ENCODE measurements around the gene PLCH2.

The PLCH2 gene

DNA sequence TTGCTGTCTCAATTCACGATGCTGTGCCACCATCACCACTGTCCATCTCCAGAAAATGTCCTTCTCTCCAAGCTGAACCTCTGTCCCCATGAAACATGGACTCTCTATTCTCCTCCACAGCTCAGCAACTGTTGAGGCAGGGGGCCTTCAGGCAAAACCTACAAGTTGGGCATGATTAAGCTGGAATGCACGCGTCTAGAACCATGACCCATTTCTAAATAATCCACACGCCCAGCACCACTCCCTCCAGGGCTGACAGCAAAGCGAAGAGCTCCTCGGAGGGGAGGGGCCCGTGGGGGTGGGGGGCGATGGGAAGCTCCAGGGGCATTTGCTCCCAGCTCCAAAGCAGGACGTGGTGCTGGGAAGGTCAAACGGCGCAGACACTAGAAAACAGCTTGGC is 57.3 kb downstream of the PLCH2 start:
- no peak for DNase-seq

DNA sequence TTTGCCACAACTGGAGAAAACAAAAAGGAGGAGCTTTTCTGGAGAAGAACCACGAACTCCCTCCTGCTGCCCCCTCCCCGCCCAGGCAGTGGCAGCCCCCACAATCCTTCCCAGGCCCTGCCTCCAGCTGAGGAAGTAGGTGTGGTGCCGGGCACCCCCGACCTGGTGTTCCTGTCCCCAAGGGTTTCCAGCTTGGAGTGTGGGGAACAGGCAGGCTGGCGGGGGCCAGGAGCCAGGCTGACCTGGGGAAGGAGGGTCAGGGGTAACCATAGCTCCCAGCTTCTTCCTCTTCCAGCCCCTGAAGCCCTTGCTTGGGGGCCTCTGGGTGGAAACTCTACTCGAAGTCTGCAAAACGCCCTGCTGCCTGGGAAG is 58.2 kb downstream of the PLCH2 start:
- no peak for DNase-seq

DNA sequence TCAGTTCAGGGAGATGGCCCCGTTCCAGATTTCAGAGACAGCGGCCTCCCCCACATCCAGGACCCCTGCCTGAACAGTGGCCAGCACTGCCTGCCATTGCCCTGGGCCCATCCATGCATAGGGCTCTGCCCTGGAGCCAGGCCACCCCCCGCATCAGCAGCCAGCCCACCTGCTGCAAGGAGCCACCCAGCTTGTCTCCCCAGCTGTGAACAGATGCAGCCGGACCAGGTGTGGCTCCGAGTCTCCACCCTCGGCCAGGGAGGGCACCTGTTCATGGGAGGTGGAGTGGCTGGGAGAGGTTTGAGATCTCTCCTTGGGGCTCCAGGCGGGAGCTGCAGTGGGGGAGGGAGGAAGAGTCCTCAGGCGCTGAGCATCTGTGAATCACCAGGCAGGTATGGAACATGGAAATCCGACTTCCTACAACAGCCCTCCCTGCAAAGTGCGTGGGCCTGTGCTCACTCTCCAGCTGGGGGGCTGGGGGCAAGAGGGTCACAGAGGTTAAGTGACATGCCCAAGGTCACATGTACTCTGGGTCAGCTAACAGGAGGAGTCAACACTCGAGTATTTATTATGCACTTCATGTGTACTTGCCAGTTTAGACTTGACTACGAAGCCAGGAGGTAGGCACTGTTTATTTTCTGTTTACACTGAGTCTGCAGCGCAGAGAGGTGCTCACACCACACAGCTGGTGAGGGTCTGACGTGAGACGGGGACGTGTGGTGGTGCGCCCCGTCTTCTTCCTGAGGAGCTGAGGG is 58.8 kb downstream of the PLCH2 start:
- no peak for DNase-seq

DNA sequence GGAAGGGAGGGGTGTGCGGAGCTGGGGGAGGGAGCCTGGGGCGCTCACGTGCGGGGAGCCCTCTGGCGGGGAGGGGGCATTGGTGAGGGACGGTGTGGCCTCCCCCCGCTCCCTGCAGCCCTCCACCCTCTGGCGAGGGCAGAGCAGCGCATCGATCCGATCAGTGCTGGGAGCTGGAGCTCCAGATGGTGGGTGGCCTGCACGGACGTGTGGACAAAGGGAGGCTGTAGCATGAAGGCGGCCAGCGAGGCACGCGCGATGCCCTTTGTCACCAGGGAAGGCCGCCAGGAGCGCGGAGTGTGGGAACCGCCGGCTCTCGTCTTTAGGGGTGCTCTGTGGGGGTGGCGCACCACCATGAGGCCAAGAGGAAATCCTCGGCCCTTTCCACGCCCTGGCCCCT is 59.4 kb downstream of the PLCH2 start:
- no peak for DNase-seq

DNA sequence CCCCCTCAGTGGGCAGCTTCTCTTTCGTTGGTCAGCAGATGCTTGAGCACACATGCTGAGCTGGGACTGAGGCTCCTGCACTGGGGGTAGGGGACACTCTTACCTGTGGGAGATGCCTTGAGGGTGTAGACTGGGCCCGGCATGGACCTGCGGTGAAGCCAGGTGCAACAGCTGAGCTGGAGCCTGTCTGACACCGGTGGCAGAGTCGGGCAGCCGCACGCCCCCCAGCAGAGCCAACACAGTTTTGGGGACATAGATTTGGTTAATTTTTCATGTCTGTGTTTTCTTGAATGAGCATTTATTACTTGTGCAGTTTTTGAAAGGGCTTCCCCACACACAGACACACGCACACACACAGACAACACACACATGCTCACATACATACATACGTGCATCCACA is 59.9 kb downstream of the PLCH2 start:
- no peak for DNase-seq

DNA sequence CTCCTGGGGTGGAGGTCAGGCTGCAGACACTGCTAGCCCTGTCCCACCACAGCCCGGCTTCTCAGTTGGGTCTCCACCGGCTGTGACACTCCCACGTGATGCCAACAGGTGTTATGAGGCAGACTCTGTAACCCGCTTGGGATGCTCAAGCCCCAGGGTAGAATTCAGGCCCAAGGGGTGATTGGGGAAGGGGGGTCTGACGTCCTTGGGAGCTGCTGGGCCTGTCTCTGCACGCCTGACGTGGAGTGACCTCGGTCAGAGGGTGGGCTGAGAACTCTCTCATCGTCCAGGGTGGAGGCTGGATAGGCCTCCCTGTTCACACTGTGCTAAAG is 61.7 kb downstream of the PLCH2 start:
- no peak for DNase-seq

DNA sequence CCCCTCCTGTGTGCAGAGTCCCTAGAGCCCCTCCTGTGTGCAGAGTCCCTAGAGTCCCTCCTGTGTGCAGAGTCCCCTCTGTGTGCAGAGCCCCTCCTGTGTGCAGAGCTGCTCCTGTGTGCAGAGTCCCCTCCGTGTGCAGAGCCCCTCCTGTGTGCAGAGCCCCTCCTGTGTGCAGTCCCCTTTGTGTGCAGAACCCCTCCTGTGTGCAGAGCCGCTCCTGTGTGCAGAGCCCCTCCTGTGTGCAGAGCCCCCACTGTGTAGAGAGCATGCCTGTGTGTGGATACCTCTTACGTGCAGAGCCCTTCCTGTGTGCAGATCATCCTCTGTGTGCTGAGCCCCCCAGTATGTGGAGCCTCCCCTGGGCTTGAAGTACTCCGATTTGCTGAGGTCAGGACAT is 62.3 kb downstream of the PLCH2 start:
- DNase-seq: no peak

DNA sequence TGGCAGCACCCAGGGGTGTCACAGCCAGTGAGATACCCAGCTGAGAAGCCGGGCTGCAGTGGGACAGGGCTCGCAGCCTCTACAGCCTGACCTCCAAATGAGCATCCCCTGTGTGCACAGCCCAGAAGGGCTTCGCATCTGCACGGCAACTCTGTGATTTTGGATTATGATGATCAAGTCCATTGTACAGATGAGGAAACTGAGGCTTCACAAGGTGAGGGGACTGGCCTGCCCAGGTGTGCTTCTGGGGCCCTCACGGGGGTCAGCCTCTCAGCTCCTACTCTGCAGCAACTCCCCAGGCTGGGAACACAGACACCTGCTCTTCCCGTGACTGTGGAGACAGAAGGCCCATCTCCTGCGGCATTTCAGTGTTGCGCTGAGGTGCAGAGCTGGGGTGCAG is 62.8 kb downstream of the PLCH2 start:
- DNase-seq: no peak

DNA sequence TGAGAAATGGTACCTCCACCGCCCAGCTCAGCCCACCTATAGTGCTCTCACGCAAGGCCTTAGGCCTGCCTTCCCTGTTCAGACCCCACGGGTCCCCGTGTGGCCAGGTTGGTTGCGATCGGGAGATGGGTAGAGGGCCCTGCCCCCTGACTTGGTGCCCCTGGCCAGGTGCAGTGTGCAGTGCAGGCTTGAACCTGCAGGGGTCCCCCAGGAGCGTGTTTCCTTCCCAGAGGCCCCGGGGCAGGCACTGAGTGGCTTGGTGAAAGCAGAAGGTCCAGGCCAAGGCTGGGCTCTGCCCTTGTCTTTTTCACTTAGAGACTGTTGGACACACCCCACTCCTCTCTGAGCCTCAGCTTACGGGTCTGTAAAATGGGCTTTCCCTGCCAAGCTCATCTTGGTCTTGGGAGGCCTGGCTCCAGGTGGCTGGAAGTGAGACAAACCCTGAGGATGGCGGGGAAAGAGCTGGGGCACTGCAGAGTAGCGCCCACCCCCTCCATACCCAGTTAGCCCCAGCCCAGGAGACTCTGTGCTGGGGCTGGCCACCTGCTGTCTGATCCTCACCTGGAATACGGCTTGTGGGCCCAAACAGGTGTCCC is 63.3 kb downstream of the PLCH2 start:
- DNase-seq: peak; percentile 19

DNA sequence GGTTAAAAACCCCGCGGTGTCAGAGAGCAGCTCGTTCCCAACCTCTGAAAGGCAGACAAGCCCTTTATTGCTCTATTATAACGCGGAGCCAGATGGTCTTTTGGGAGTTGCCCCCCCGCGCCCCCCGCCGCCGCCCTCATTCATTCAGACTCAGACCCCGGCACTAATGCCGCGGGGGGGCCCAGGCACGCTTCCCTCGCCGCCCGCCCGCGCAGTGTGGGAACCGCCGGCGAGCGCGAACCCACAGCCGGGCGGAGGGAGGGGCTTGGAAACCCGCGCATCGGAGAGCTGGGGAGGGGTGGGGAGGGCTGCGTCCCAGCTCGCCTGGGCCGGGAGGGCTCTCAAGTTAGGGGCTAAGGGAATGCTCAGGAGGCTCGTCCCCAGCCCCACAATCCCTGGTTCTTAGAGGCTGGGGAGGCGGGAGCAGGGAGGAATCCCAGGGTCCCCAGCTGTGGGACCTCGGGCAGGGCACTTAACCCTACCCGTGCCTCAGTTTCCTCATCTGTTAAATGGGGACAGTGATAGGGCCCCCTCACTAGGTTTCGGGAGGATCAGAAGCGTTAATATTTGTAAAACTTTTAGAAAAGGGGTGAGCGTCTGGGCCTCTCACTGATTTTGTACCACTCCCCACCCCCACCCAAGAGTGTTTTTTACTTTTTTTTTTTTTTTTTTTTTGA is 64.9 kb downstream of the PLCH2 start:
- DNase-seq: no peak

DNA sequence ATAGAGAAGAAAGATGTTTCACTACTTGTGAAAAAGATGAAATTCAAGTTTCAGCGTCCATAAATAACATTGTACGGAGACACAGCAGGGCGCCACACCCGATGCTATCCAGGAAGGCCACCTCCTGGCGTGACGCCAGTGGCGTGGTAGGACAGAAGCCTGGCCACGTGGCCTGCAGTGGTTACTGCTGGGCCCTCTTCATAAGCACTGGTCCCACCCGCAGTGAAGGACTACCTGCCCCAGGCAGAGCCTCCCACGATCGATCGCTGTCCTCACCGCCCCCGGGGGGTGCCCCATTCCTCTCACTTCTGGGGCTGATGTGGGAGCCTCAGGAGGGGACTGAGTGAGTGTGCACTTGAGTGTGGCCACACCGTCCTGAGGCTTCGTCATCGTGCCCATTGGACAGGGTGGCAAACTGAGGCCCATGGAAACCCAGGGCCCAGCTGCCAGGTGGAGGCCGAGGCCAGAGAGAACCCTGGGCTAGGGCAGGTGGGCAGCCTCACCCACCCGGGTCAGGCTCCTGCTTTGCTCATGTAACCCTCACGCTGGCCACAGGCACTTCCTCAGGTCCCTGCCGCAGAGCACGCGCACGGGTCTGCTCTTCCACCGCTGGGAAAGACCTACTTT is 65.6 kb downstream of the PLCH2 start:
- no peak for DNase-seq

DNA sequence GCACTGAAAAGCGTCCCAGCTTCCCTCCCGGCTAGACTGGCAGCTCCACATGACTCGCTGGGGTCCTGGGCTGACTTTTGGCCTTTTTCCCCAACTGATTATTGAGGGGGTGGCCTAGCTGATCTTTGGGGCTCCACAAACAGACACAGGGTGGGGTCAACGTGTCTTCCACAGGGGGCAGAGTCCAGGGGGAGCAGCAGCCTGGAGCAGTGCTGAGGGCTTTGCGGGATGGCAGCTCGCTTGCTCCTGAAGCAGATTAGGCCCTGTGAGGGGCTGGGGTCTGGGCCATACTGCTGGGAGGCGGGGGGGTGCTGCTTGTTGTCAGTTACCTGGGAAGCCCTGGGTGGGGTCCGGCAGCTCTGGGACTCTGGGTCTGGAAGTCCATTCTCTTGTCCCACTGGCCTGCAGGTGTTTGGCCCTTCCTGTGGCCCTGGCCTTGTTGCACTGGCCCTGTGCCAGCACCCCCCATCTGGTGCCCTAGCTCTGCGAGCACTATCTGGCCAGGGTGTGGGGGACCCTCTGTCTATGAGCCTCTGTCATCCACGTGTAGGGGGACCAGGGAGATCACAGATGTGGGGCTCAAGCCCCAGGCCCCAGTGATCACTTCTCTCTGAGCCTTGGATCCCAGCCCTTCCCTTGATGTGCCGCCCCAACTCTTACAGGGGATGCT is 66.3 kb downstream of the PLCH2 start:
- no peak for DNase-seq

DNA sequence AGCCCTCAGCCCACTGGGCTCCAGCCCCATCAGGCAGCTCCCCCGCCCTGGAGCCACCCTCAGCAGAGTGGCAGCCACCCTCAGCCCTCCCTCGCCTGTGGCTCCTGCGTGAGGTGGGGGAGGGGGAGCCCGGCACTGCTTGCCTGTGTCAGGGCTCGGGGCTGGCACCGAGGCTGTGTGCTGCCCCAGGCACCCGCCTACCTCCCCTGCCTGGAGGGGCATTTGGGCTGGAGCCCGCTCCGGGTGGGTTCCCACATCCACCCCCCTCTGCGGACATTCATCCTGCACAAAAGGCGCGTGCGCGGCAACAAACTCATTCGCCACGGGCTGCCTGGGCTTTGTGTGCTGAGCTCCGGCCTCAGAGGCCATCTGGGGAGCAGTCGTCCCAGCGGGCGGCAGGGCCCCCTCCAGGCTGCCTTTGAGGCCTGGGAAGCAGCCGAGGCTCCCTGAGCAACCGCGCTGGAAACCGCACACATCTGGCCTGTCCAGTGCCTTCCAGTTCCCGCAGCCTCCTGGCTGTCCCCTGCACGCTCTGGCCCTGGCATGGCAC is 67.5 kb downstream of the PLCH2 start:
- DNase-seq: no peak

DNA sequence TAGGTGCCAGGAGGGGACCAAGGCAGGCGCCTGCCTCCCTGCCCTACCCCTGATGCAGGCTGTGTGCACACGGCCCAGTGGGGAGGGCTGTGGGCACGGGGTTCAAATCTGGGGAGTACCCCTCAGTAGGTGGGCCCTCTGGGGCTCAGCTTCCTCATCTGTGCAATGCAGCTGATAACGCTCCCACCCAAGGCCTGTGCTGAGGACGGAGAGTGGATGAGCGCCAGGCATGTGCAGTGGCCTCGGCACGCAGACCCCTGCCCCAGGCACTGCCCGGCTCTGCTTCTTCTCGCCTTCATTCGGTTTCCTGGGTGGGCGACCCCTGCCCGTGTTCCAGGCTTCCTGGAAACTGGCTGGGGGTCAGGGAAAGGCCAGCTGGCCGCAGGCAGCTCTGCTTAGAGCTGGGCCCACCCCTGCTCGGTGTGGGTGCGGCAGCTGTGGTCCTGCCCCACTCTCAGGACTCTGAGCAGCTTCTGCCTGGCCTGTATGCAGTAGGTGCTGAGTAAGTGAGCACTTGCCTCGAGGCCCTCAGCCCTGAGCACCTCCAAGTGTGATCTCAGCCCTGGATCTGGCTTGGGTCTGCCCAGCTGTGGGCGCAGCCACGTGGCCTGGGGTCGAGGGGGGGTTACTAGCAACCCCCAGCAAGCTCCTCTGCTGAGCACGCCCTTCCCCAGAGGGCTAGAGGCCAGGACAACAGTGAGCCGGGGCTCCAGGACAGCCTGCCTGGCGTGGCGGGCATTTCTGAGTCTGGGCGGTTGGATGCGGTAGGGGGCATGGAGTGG is 68.2 kb downstream of the PLCH2 start:
- DNase-seq: no peak

DNA sequence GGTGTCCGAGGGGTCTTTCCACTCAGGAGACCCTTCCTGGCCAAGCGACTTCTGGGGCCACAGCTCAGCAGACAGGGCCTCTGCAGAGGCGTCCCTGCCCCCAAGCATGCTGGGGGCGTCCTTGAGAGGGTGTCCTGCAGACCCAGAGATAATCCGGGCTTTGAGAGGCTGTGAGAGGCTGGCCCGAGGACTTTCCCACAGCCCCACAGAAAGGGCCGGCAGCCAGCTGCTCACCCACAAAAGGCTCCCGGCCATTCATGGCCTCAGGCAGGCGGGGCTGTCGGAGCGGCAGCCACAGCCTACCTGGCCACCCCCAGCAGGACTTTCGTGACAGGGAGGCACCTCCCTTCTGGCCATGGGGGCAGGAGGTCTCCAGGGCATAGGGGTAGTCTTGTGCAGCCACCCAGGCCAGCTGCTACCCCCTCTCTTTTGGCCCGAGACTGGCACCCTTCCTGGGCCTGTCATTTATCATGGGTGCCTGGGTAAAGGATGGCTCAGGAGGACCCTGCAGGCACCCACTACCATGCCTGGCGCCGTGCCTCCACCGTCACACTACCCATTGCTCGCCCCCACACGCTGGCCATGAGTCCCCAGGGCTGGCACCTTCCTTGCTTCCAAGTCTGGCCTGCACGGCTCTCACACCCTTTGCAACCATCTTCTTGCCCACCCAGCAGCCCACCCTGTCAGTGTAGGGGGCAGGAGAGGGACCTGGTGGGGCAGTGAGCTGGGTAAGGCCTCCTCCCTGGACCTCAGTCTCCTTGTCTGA is 69.0 kb downstream of the PLCH2 start:
- no peak for DNase-seq

DNA sequence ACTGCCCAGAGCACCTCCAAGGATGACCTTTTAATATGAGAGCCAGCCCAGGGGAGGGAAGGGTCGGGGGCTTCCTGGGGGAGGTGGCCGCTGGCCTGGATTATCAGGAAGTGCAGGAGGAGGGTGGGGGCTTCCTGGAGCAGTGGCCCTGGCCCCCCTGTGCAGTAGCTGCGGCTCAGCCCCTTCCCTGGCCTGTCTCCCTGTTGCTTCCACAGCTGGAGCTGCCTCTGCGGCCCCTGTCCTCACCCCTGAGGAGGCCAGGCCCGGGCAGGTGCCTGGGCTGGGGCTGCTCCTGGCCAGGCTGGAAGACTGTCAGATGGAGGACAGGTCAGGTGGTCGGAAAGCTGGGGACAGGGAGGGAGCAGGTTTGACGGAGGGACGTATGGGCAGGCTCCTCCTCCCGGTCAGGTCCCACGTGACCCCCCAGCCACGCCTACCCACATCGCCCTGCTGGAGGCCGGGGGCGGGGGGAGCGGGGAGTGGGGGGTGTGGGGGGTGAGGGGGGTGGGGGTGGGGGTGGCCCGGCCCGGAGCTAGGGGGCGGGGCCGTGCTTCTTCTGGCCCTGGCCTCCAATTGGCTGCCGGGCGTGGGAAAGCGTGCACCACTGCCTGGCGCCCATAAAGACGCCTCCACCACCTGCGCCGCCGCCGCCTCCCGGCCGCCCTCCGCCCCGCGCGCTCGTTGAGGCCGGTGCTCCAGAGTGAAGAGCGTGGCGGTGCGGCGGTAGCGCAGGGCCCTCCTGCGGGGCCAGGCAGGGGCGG is 69.8 kb downstream of the PLCH2 start:
- peak; percentile 76 for DNase-seq

DNA sequence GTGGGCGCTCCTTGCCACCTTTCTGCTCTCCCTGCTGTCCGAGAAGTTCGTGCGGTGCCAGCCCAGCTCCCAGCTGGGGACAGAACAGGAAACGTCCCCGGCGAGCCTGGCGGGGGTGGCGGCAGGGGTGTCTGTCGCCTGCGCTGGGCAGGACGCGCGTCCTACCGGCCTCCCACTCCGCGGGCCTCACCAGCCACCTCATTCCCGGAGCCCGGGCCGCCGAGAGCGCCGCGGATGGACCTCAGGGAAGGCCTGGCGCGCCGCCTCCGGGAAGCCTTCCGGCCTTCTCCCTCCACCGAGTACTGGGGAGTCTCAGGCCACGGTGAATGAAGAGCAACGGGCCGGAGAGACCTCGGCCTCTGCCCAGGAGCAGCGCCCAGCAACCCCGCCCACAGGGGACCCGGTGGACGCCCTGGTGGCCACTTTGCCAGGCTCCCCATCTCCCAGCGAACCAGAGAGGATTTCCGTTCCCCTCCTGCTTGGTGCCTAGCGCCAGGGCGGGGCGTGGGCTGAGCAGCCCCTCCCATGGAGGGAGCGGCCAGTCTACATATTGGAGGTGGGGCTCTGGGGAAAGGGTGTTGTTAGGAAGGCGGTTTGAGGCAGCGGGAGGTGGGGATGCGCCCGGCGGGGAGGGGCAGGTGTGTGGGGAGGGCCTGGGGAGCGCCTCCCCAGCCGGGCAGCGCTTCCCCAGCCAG is 70.6 kb downstream of the PLCH2 start:
- DNase-seq: peak; percentile 84

DNA sequence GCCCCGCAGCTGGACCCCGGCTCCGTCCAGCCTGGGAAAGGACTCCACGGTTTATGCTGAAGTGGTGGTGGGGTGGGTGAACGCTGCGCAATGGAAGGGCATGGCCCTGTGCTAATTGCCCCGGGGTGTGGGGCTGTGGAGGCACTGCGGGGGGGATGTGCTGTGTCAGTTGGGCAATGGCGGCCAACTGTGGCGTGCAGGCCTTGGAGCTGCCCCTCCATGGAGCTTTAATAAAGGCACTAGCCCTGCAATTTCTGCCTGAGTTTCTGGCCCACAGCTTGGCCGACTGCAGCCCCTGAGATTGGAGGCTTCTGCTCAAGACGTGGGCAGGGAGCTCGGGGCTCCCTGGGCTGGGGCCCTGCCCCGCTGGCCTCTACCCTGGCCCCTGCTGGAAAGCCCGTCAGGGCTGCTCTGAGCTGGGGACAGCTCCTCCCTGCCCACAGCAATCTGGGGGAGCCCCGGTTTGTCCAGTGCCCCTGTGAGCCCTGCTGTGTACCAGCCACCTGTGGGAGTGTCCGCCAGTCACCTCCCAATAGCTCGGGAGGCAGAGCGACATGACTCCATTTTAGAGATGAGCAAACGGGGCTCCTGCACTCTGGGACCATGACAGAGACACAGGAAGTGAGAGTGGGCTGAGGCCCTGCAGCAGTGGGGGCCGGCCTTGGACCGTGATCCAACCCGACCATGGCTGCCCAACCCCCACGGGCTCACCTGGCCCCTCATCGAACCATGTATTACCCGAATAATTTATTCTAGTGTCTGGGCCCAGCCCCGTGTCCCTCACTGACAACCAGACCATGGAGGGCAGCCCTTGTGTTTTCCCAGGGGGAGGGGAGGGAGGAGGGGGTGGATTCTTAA is 71.3 kb downstream of the PLCH2 start:
- peak; percentile 61 for DNase-seq

DNA sequence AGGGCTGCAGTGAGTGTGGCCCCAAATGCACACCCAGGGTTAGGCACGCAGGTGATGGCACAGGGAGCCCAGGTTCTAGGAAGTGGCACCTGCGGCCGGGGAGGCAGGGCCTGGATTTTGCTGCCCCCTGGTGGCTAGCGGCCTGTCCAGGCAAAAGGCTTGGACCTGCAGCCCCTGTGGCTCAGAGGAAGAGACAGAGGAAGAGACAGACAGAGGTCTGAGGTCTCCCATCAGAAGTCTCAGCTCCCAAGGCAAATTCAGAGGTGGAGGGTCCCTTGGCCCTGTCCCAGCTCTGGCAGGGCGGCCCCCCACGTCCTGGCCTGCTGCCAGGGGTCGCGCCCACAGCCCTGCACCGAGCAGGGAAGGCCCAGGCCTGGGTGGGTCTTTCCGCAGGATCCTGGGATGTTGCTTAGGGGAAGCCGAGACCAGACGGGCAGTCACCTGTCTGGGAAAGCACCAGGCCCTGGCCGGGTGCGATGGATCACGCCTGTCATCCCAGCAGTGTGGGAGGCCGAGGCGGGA is 72.0 kb downstream of the PLCH2 start:
- peak; percentile 78 for DNase-seq
